HepG2 (cell line): ENCODE data around the gene CARD19. TPM values are rescaled to one million over a fixed set of nuclear protein-coding genes. Genes with fewer than 3 reads are reported as not detected.
A peak's percentile ranks its signal among the peaks of the same experiment; 100 is the strongest.

Experiments
- ATAC-seq: fragments of 200-7000 bp; cut with Tn5 transposase; 3 replicates; pipeline ENCODE4 v1.9.1; 2020; ENCODE audit warnings: mild to moderate bottlenecking, moderate library complexity
- BruUV-seq: library from RNA; stranded (reverse); fragments of 400-500 nt; replicated peaks from 2 replicates; lab custom pipeline; 2021; lab: Mats Ljungman, UMichigan
- CTCF ChIA-PET: fragments of 300-600 bp; formaldehyde crosslinking; extraction: SDS; loops from one replicate; lab custom pipeline; 2021; ENCODE audit warnings: low total read pairs, inconsistent platforms, low intra/inter-chr PET ratio; lab: Yijun Ruan, JAX
- POLR2A ChIA-PET: fragments of 350-600 bp; sonication (Branson Sonifier 250); formaldehyde crosslinking; loops from one replicate; lab custom pipeline; 2020; ENCODE audit warnings: antibody characterized with exemption, inconsistent platforms; lab: Yijun Ruan, JAX
- DNase-seq: peaks from one replicate; pipeline ENCODE4 v3.0.0-alpha.2; 2015; ENCODE audit warnings: low spot score
- FAIRE-seq: peaks from 3 replicates; lab custom pipeline; 2011; peaks lifted over from hg19 to GRCh38; lab: Jason Lieb, UNC
- H2AFZ ChIP-seq: one replicate; pipeline ENCODE4 v1.6.1; 2011; ENCODE audit warnings: low read length, inconsistent platforms
- H3K27ac ChIP-seq: fragments of 300-600 bp; 3 replicates; pipeline ENCODE4 v1.8.0; 2011; ENCODE audit warnings: mixed run types, mild to moderate bottlenecking, mixed read lengths, low read length, inconsistent platforms; ENCODE audit not compliant: insufficient read depth; ENCODE audit errors: extremely low read length
- H3K27me3 ChIP-seq, 2 experiments: fragments of 200-600 bp in 1 of 2; 2 replicates in 1 of 2; 3 replicates in 1 of 2; pipeline versions ENCODE4 v1.6.0 to v1.8.0; 2011; ENCODE audit warnings: low read length in 2 of 2, mild to moderate bottlenecking in 2 of 2, moderate library complexity in 2 of 2, inconsistent platforms in 1 of 2; ENCODE audit not compliant: insufficient read depth in 2 of 2, control insufficient read depth in 1 of 2
- H3K36me3 ChIP-seq, 2 experiments: fragments of 200-600 bp in 1 of 2; replicated peaks in 1 of 2; 2 replicates in 1 of 2; 3 replicates in 1 of 2; pipeline versions ENCODE4 v1.5.1 to v1.8.0; 2011; ENCODE audit warnings: low read length in 2 of 2, inconsistent platforms in 1 of 2; ENCODE audit not compliant: insufficient read depth in 2 of 2, control insufficient read depth in 1 of 2
- H3K4me1 ChIP-seq: 2 replicates; pipeline ENCODE4 v1.5.1; 2012; ENCODE audit warnings: low read length, inconsistent platforms; ENCODE audit not compliant: insufficient read depth
- H3K4me2 ChIP-seq: 2 replicates; pipeline ENCODE4 v1.6.0; 2011; ENCODE audit warnings: low read depth, low read length, inconsistent platforms
- H3K4me3 ChIP-seq, 3 experiments: fragments of 200-600 bp in 1 of 3; sonication (generic), shearing (Covaris generic) in 1 of 3; replicated peaks in 1 of 3; 2 replicates each; pipeline ENCODE4 v1.5.1; 2011 to 2016; ENCODE audit warnings: low read length in 3 of 3, inconsistent platforms in 2 of 3, low read depth in 2 of 3, mild to moderate bottlenecking in 2 of 3, control low read depth in 1 of 3, mixed read lengths in 1 of 3; ENCODE audit not compliant: insufficient read depth in 1 of 3
- H3K79me2 ChIP-seq: one replicate; pipeline ENCODE4 v1.6.1; 2011; ENCODE audit warnings: low read length, inconsistent platforms; ENCODE audit not compliant: insufficient read depth
- H3K9ac ChIP-seq: 2 replicates; pipeline ENCODE4 v1.6.0; 2011; ENCODE audit warnings: mild to moderate bottlenecking, low read depth, low read length, inconsistent platforms; ENCODE audit not compliant: insufficient read depth
- H3K9me3 ChIP-seq: 2 replicates; pipeline ENCODE4 v1.5.1; 2012; ENCODE audit warnings: mild to moderate bottlenecking, low read length
- H4K20me1 ChIP-seq: 2 replicates; pipeline ENCODE4 v1.6.0; 2011; ENCODE audit warnings: inconsistent platforms, mild to moderate bottlenecking, low read length, moderate library complexity; ENCODE audit not compliant: insufficient read depth
- CCDC6 ChIP-seq: sonication (generic); formaldehyde crosslinking; IDR thresholded peaks from 2 replicates; pipeline ENCODE4 v1.8.1; 2022; ENCODE audit warnings: mild to moderate bottlenecking, missing genetic modification reagents, moderate library complexity
- CSRNP1 ChIP-seq: sonication (generic); formaldehyde crosslinking; IDR thresholded peaks from 2 replicates; pipeline ENCODE4 v1.8.1; 2023; ENCODE audit warnings: mild to moderate bottlenecking, missing genetic modification reagents
- DMTF1 ChIP-seq: sonication (generic); formaldehyde crosslinking; IDR thresholded peaks from 2 replicates; pipeline ENCODE4 v1.4.0; 2020; ENCODE audit warnings: mild to moderate bottlenecking, missing genetic modification reagents
- FOXO1 ChIP-seq: sonication (generic); formaldehyde crosslinking; IDR thresholded peaks from 2 replicates; pipeline ENCODE4 v1.4.0; 2020; ENCODE audit warnings: missing genetic modification reagents
- HNRNPL ChIP-seq: fragments of 200-400 bp; formaldehyde crosslinking; IDR thresholded peaks from 2 replicates; pipeline ENCODE4 v1.6.1; 2017; ENCODE audit warnings: mild to moderate bottlenecking, low read depth, low read length
- KAT8 ChIP-seq: IDR thresholded peaks from 2 replicates; pipeline ENCODE4 v1.6.1; 2016; ENCODE audit warnings: missing genetic modification reagents, missing compliant biosample characterization
- THRA ChIP-seq: sonication (generic); formaldehyde crosslinking; IDR thresholded peaks from 2 replicates; pipeline ENCODE4 v1.4.0; 2020; ENCODE audit warnings: missing genetic modification reagents, borderline replicate concordance
- ZBTB7A ChIP-seq: sonication (generic); formaldehyde crosslinking; IDR thresholded peaks from 2 replicates; pipeline ENCODE4 v1.8.0; 2022; ENCODE audit warnings: mild to moderate bottlenecking, missing genetic modification reagents
- ZFX ChIP-seq: sonication (generic); formaldehyde crosslinking; IDR thresholded peaks from 2 replicates; pipeline ENCODE4 v1.4.0; 2020; ENCODE audit warnings: mild to moderate bottlenecking, low read depth, missing genetic modification reagents, moderate library complexity
- ZNF230 ChIP-seq: sonication (generic); formaldehyde crosslinking; IDR thresholded peaks from 2 replicates; pipeline ENCODE4 v1.4.0; 2020; ENCODE audit warnings: mild to moderate bottlenecking, missing genetic modification reagents
- WGBS: methylation state at CpG from one replicate; pipeline ENCODE4 v1.1.6; 2017; ENCODE audit warnings: low lambda C conversion rate; 5-methylcytosine and 5-hydroxymethylcytosine counted together
- in situ Hi-C: cut with HindIII; loops from 2 replicates; pipeline ENCODE4 v1.10.0; 2017; ENCODE audit warnings: low pct_unique_long_range_greater_than_20kb; ENCODE audit not compliant: extremely low pct_ligation_motif_present
- intact Hi-C: fragments of 100-400 bp; cut with micrococcal nuclease; formaldehyde crosslinking; loops from one replicate; pipeline ENCODE4 v1.10.0; 2022; ENCODE audit not compliant: unreplicated experiment
- polyA plus RNA-seq, 8 experiments: library from polyadenylated mRNA; depleted of rRNA in 3 of 8; stranded (reverse) in 7 of 8; unstranded in 1 of 8; fragments of >200 nt; fragmentation: Illumina TruSeq in 4 of 8; extraction: Trizol in 4 of 8; gene quantifications; 2 replicates each; pipeline versions ENCODE4 v1.2.1 to v1.2.3, GENCODE V29; 2011 to 2016; ENCODE audit warnings: low read depth in 4 of 8, missing spikeins in 1 of 8, mixed read lengths in 1 of 8; ENCODE audit not compliant: insufficient read depth in 1 of 8
- total RNA-seq, 5 experiments: library from RNA; depleted of rRNA; stranded (reverse); fragments of >200 nt; fragmentation: Illumina TruSeq; extraction: Trizol; gene quantifications; 2 replicates each; pipeline ENCODE4 v1.2.3, GENCODE V29; 2016; ENCODE audit warnings: low read depth in 1 of 5

Gene CARD19
- total and polyA plus RNA-seq, 2 of the 13 experiments (the other 11 are each of a cell fraction or from before 2014, with no cell fraction given) = 18.4 to 47.2 TPM

- DNase-seq = no peak
- ChIA-PET POLR2A (no interaction called here), CTCF (no interaction called here)
- H3K36me3 ChIP-seq = no peaks in the 10 kb centered on the region
- no peak overlapping the region for H2AFZ ChIP-seq
- H3K4me2 ChIP-seq = peak overlapping the region; percentile 86; the same call in 1 of the 2 replicates
- BruUV-seq = no TSS peak
- H3K4me3 ChIP-seq = peak overlapping the region in 1 of 3 experiments; percentile 64; a peak in 1 of 6 replicates
- peaks cover 10 to 29% of the 10 kb centered on the region in 2 experiments; a peak in 3 of 5 replicates for H3K27me3 ChIP-seq
- WGBS = 40% methylated on average over 8 of the region's 8 CpGs
- no peaks in the 10 kb centered on the region for H3K79me2 ChIP-seq
- H3K4me1 ChIP-seq = peaks cover 75% of the 10 kb centered on the region
- H3K9me3 ChIP-seq = no peaks in the 10 kb centered on the region
- no peak for TF ChIP-seq DMTF1 (CRISPR knock-in tag)
- TF ChIP-seq ZFX (CRISPR knock-in tag) = 0 out of 2 replicates have a peak, but pooled peaks have one; percentile 1
- TF ChIP-seq, all 625 proteins: peak for 1
- no peaks in the 10 kb centered on the region for H4K20me1 ChIP-seq
- in situ Hi-C loops (no loop called here), intact Hi-C loops (loop anchor here (5.0 kb wide), 1 partner anchor 55 kb away; no protein-coding TSS in a partner anchor)
- no peak overlapping the region for H3K27ac ChIP-seq
- peak; percentile 18 for FAIRE-seq
- peak; percentile 66 for ATAC-seq
- no peak overlapping the region for H3K9ac ChIP-seq
These were observed 38.8 kb upstream of the CARD19 start for GRCh38 chr9:93057042-93057702.

GRCh38 chr9:93057703-93058354 is 38.2 kb upstream of the CARD19 start:
- Histone ChIP-seq H4K20me1 (no peaks in the 10 kb centered on the region), H2AFZ (no peak overlapping the region), H3K4me3 (peak overlapping the region in 2 of 3 experiments; percentile 35 to 64; a peak in 4 of 6 replicates), H3K27me3 (peaks cover 9 to 23% of the 10 kb centered on the region in 2 experiments; a peak in 3 of 5 replicates), H3K4me1 (peaks cover 80% of the 10 kb centered on the region), H3K36me3 (no peaks in the 10 kb centered on the region), H3K27ac (peak overlapping the region; percentile 33), H3K9me3 (no peaks in the 10 kb centered on the region), H3K4me2 (peak overlapping the region; percentile 86), H3K79me2 (no peaks in the 10 kb centered on the region), H3K9ac (peak overlapping the region; percentile 48)
- whole genome bisulfite sequencing = 10% methylated on average over 14 of the region's 14 CpGs
- BruUV-seq = no TSS peak
- DNase-seq = no peak
- intact Hi-C loops (loop anchor here (5.0 kb wide), 1 partner anchor 56 kb away; no protein-coding TSS in a partner anchor), in situ Hi-C loops (no loop called here)
- ATAC-seq = peak; percentile 2; the same call in 2 of the 3 replicates
- CTCF ChIA-PET = no interaction called here
- POLR2A ChIA-PET = no interaction called here
- no peak for FAIRE-seq
- no peak for TF ChIP-seq FOXO1 (CRISPR knock-in tag)
- TF ChIP-seq THRA (CRISPR knock-in tag) = no peak
- TF ChIP-seq ZNF230 (CRISPR knock-in tag) = no peak
- TF ChIP-seq KAT8 = 0 out of 2 replicates have a peak, but pooled peaks have one; percentile 11
- 0 out of 2 replicates have a peak, but pooled peaks have one; percentile 28 for TF ChIP-seq ZBTB7A (CRISPR knock-in tag)
- TF ChIP-seq HNRNPL = peak; percentile 86
- TF ChIP-seq CSRNP1 (CRISPR knock-in tag) = 0 out of 2 replicates have a peak, but pooled peaks have one; percentile 44
- no peak for TF ChIP-seq CCDC6 (CRISPR knock-in tag)
